Measurements from ENCODE around the gene SMG6. TPM values are rescaled to one million over a fixed set of nuclear protein-coding genes. Genes with fewer than 3 reads are reported as not detected.

The SMG6 gene
- total RNA-seq, 1 experiment from 2014 or later = 25.6 TPM

DNA sequence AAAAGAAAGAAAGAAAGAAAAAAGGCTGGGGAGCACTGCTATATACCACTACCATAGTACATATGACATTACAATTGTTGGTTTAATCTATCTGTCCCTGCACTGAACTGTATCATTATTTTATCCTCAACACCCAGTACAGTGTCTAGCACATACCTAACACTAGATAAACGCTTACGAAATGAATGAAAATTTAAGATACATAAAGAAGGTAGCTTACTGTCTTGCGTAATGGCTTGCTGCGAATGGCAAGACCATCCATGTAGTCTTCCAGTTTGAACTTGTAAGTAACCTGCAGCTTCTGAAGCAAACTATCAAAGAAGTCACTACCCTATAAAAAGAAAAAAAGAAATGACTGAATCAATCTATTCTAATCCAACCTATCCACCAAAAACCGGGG, 6.6 kb downstream of the SMG6 start:
- POLR2A ChIA-PET = no interaction called here
- H3K9me3 Mint-ChIP-seq = no peaks in the 10 kb centered on the region
- ATAC-seq = no peak
- no peak overlapping the region for H3K4me3 Mint-ChIP-seq
- DNase-seq (ENCODE audit: low spot score) = no peak
- CTCF ChIA-PET = interaction anchor here (2.2 kb wide), 1 partner anchor 56 kb away, joined by 7 read pairs; no protein-coding TSS in a partner anchor
- no peak overlapping the region for H3K27ac Mint-ChIP-seq
- peaks cover 6% of the 10 kb centered on the region for H3K4me1 Mint-ChIP-seq
- H3K36me3 Mint-ChIP-seq = peaks cover 58% of the 10 kb centered on the region
- TF ChIP-seq OVOL2 (CRISPR knock-in tag; IDR thresholded peaks at IDR 0.05; ENCODE audit: borderline replicate concordance) (no peak), ZNF138 (CRISPR knock-in tag; conservative IDR thresholded peaks at IDR 0.05) (no peak), GTF2I (CRISPR knock-in tag; conservative IDR thresholded peaks at IDR 0.05) (no peak), ZNF219 (CRISPR knock-in tag; IDR thresholded peaks at IDR 0.05; ENCODE audit: borderline replicate concordance) (no peak)
- TF ChIP-seq, protein P1, sequence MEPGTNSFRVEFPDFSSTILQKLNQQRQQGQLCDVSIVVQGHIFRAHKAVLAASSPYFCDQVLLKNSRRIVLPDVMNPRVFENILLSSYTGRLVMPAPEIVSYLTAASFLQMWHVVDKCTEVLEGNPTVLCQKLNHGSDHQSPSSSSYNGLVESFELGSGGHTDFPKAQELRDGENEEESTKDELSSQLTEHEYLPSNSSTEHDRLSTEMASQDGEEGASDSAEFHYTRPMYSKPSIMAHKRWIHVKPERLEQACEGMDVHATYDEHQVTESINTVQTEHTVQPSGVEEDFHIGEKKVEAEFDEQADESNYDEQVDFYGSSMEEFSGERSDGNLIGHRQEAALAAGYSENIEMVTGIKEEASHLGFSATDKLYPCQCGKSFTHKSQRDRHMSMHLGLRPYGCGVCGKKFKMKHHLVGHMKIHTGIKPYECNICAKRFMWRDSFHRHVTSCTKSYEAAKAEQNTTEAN (CRISPR knock-in tag; IDR thresholded peaks at IDR 0.05) = no peak
- TF ChIP-seq, protein P2, sequence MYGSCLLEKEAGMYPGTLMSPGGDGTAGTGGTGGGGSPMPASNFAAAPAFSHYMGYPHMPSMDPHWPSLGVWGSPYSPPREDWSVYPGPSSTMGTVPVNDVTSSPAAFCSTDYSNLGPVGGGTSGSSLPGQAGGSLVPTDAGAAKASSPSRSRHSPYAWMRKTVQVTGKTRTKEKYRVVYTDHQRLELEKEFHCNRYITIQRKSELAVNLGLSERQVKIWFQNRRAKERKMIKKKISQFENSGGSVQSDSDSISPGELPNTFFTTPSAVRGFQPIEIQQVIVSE (CRISPR knock-in tag; IDR thresholded peaks at IDR 0.05; ENCODE audit: borderline replicate concordance) = no peak
- TF ChIP-seq, protein P3, sequence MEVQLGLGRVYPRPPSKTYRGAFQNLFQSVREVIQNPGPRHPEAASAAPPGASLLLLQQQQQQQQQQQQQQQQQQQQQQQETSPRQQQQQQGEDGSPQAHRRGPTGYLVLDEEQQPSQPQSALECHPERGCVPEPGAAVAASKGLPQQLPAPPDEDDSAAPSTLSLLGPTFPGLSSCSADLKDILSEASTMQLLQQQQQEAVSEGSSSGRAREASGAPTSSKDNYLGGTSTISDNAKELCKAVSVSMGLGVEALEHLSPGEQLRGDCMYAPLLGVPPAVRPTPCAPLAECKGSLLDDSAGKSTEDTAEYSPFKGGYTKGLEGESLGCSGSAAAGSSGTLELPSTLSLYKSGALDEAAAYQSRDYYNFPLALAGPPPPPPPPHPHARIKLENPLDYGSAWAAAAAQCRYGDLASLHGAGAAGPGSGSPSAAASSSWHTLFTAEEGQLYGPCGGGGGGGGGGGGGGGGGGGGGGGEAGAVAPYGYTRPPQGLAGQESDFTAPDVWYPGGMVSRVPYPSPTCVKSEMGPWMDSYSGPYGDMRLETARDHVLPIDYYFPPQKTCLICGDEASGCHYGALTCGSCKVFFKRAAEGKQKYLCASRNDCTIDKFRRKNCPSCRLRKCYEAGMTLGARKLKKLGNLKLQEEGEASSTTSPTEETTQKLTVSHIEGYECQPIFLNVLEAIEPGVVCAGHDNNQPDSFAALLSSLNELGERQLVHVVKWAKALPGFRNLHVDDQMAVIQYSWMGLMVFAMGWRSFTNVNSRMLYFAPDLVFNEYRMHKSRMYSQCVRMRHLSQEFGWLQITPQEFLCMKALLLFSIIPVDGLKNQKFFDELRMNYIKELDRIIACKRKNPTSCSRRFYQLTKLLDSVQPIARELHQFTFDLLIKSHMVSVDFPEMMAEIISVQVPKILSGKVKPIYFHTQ (CRISPR knock-in tag; IDR thresholded peaks at IDR 0.05) = no peak
- peaks cover 4% of the 10 kb centered on the region; the same call in 1 of the 2 replicates for H3K27me3 Mint-ChIP-seq (ENCODE audit: low read depth)

DNA sequence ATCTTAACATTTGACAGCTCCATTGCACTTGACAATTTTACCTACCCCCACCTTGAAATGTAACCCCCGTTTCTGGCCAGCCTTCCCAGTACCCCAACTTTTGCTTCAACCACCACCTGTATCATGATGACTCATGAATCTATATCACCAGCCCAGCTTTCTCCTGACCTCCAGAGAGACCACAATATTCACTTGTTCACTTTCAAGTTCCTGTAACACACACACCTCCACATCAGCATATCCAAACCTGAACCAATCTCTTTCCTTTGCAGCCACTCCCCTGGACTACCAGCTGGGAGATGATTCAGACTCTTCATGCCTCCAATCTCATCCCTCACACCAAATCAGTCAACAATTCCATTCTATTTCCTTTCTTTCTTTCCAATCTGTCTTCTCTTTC, 8.0 kb downstream of the SMG6 start:
- no peak for ATAC-seq
- DNase-seq (ENCODE audit: low spot score) = no peak
- no peaks in the 10 kb centered on the region for H3K4me1 Mint-ChIP-seq
- no peaks in the 10 kb centered on the region for H3K9me3 Mint-ChIP-seq
- H3K4me3 Mint-ChIP-seq = no peak overlapping the region
- ChIA-PET CTCF (interaction anchor here (0.6 to 1.1 kb wide), 2 partner anchors 13 to 57 kb away, joined by 3 to 4 read pairs; no protein-coding TSS in a partner anchor), POLR2A (no interaction called here)
- no peak for TF ChIP-seq ETV6 (CRISPR knock-in tag; IDR thresholded peaks at IDR 0.05)
- TF ChIP-seq KAT7 (CRISPR knock-in tag; IDR thresholded peaks at IDR 0.05; ENCODE audit: borderline replicate concordance) = no peak
- no peak for TF ChIP-seq TCF7 (CRISPR knock-in tag; IDR thresholded peaks at IDR 0.05; ENCODE audit: low read depth)
- TF ChIP-seq, protein P4, sequence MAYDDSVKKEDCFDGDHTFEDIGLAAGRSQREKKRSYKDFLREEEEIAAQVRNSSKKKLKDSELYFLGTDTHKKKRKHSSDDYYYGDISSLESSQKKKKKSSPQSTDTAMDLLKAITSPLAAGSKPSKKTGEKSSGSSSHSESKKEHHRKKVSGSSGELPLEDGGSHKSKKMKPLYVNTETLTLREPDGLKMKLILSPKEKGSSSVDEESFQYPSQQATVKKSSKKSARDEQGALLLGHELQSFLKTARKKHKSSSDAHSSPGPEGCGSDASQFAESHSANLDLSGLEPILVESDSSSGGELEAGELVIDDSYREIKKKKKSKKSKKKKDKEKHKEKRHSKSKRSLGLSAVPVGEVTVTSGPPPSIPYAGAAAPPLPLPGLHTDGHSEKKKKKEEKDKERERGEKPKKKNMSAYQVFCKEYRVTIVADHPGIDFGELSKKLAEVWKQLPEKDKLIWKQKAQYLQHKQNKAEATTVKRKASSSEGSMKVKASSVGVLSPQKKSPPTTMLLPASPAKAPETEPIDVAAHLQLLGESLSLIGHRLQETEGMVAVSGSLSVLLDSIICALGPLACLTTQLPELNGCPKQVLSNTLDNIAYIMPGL (CRISPR knock-in tag; IDR thresholded peaks at IDR 0.05) = no peak
- TF ChIP-seq, protein P5, sequence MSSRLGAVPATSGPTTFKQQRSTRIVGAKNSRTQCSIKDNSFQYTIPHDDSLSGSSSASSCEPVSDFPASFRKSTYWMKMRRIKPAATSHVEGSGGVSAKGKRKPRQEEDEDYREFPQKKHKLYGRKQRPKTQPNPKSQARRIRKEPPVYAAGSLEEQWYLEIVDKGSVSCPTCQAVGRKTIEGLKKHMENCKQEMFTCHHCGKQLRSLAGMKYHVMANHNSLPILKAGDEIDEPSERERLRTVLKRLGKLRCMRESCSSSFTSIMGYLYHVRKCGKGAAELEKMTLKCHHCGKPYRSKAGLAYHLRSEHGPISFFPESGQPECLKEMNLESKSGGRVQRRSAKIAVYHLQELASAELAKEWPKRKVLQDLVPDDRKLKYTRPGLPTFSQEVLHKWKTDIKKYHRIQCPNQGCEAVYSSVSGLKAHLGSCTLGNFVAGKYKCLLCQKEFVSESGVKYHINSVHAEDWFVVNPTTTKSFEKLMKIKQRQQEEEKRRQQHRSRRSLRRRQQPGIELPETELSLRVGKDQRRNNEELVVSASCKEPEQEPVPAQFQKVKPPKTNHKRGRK (CRISPR knock-in tag; IDR thresholded peaks at IDR 0.05; ENCODE audit: borderline replicate concordance) = no peak
- no peak overlapping the region for H3K27ac Mint-ChIP-seq
- H3K27me3 Mint-ChIP-seq (ENCODE audit: low read depth) = no peaks in the 10 kb centered on the region
- H3K36me3 Mint-ChIP-seq = peaks cover 70% of the 10 kb centered on the region

DNA sequence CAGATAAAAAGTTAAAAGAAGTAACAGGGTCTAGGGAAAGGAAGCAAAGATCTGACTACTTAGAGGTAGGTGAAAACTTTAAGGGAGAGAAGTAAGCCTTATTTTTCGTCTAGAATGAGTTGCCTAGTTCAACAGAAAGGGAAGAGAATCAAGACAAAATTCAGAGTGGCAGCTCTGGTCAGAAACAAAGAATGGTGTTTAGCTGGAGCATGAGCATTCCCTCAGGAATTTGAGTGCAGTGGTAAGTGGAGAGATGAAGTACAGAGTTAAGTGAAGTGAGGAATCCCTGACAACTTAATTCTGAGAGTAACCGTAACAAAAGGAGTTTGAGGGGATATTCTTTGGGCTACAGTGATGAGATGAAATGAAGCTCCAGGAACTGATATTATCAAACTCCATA, 11.5 kb downstream of the SMG6 start:
- ATAC-seq (no peak), DNase-seq (ENCODE audit: low spot score) (no peak)
- Mint-ChIP-seq H3K36me3 (peaks cover 64% of the 10 kb centered on the region), H3K27me3 (ENCODE audit: low read depth) (no peaks in the 10 kb centered on the region), H3K4me3 (no peak overlapping the region), H3K27ac (no peak overlapping the region), H3K4me1 (no peaks in the 10 kb centered on the region), H3K9me3 (no peaks in the 10 kb centered on the region)
- TF ChIP-seq, protein P6, sequence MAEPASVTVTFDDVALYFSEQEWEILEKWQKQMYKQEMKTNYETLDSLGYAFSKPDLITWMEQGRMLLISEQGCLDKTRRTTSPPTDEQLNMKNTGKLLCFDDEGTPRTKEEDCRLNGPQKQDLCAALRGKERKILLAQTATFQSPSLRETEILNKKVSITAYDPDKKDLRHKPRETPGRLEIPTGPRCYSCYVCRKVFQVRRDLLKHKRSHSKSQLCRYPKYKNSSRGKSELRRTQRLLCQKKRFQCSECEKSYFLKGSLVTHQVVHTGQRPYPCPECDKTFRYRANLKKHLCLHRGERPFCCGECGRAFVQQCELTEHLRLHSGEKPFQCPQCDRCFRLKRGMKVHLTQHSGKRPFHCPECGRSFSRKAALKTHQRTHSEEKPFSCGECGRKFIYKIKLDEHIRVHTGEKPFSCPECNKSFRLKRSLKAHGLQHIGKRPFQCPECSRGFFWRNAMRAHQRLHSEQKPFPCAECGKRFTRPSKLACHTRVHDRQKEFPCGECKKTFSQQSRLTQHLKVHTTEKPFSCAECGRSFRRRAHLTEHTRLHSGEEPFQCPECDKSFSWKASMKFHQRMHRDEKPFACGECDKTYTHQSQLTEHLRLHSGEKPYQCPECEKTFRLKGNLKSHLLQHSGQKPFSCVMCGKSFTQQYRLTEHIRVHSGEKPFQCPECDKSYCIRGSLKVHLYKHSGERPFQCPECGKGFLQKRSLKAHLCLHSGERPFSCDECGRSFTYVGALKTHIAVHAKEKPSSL (CRISPR knock-in tag; conservative IDR thresholded peaks at IDR 0.05) = no peak
- TF ChIP-seq, protein P7, sequence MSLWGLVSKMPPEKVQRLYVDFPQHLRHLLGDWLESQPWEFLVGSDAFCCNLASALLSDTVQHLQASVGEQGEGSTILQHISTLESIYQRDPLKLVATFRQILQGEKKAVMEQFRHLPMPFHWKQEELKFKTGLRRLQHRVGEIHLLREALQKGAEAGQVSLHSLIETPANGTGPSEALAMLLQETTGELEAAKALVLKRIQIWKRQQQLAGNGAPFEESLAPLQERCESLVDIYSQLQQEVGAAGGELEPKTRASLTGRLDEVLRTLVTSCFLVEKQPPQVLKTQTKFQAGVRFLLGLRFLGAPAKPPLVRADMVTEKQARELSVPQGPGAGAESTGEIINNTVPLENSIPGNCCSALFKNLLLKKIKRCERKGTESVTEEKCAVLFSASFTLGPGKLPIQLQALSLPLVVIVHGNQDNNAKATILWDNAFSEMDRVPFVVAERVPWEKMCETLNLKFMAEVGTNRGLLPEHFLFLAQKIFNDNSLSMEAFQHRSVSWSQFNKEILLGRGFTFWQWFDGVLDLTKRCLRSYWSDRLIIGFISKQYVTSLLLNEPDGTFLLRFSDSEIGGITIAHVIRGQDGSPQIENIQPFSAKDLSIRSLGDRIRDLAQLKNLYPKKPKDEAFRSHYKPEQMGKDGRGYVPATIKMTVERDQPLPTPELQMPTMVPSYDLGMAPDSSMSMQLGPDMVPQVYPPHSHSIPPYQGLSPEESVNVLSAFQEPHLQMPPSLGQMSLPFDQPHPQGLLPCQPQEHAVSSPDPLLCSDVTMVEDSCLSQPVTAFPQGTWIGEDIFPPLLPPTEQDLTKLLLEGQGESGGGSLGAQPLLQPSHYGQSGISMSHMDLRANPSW (CRISPR knock-in tag; conservative IDR thresholded peaks at IDR 0.05; ENCODE audit: low read depth) = no peak
- TF ChIP-seq, protein P8, sequence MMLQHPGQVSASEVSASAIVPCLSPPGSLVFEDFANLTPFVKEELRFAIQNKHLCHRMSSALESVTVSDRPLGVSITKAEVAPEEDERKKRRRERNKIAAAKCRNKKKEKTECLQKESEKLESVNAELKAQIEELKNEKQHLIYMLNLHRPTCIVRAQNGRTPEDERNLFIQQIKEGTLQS (CRISPR knock-in tag; conservative IDR thresholded peaks at IDR 0.05) = no peak
- ChIA-PET CTCF (interaction anchor here (1.0 kb wide), 1 partner anchor 61 kb away, joined by 3 read pairs; no protein-coding TSS in a partner anchor), POLR2A (no interaction called here)

Measured in WTC11 (cell line).